ENCODE results near the gene TMEM263. TPM values are rescaled to one million over a fixed set of nuclear protein-coding genes. Genes with fewer than 3 reads are reported as not detected.

TMEM263 gene
- total RNA-seq, 1 experiment from 2014 or later = 11.8 TPM

DNA sequence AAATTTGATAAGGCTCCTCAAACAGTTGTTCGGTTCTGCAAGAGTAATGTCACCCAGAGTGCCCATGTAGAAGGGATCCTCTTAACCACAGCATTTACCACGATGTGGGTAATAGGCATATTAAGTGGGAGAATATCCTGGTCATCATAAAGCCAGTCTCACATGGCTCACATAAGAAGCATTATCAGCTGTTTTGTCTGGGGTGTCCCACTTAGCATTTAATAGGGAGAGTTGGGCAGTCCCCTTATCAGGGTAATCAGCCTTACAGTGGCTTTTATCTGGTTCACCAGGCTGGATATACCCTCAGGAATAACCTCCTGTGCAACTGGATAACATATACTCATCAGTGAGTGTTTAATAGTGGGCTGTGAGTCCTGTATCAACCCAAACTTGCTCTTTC is 12.9 kb upstream of the TMEM263 start:
- Histone ChIP-seq H4K91ac (ENCODE audit: insufficient read length, low read depth, low read length) (no peak overlapping the region), H3K4me1 (ENCODE audit: insufficient read depth, low read length) (no peaks in the 10 kb centered on the region), H2AK5ac (ENCODE audit: insufficient read length, low read length) (no peak overlapping the region), H4K5ac (ENCODE audit: insufficient read length, low read depth, low read length) (no peak overlapping the region), H2BK15ac (ENCODE audit: low read depth, low read length) (no peak overlapping the region), H3K9ac (ENCODE audit: extremely low read depth, insufficient read length, low read length) (no peak overlapping the region), H3K56ac (ENCODE audit: insufficient read length, low read depth, low read length) (no peak overlapping the region), H2AFZ (ENCODE audit: low read length) (no peak overlapping the region), H3K9me3 (ENCODE audit: control insufficient read depth, low read depth, low read length) (peaks cover 19% of the 10 kb centered on the region), H3K27me3 (ENCODE audit: insufficient read depth, low read length) (no peaks in the 10 kb centered on the region), H3K79me1 (ENCODE audit: insufficient read depth, low read depth, low read length, poor library complexity, severe bottlenecking) (no peaks in the 10 kb centered on the region), H3K23ac (ENCODE audit: insufficient read length, low read depth, low read length) (no peak overlapping the region), H3K4ac (ENCODE audit: low read depth, low read length) (no peak overlapping the region), H3T11ph (ENCODE audit: low read length) (no peak overlapping the region), H2BK120ac (ENCODE audit: low read depth, low read length, poor library complexity, severe bottlenecking) (no peak overlapping the region), H4K20me1 (ENCODE audit: control insufficient read depth, insufficient read depth, insufficient read length) (no peaks in the 10 kb centered on the region), H3K14ac (ENCODE audit: insufficient read depth, low read length) (no peak overlapping the region), H3K79me2 (ENCODE audit: insufficient read depth, low read length) (no peaks in the 10 kb centered on the region), H3K27ac (ENCODE audit: insufficient read length, low read depth, low read length) (no peak overlapping the region), H3K4me2 (ENCODE audit: insufficient read depth, insufficient read length, low read length) (no peak overlapping the region), H2BK12ac (ENCODE audit: insufficient read length, low read depth, low read length) (no peak overlapping the region), H2BK20ac (ENCODE audit: low read depth, low read length, poor library complexity, severe bottlenecking) (no peak overlapping the region), H3K23me2 (ENCODE audit: insufficient read length, low read depth, low read length, poor library complexity, severe bottlenecking) (no peaks in the 10 kb centered on the region), H4K8ac (replicated peaks; ENCODE audit: insufficient read length, low read depth, low read length) (no peak overlapping the region), H3K18ac (ENCODE audit: insufficient read length, low read depth, low read length) (no peak overlapping the region), H2BK5ac (ENCODE audit: insufficient read length, low read length) (no peak overlapping the region)
- Mint-ChIP-seq H3K4me3 (no peak overlapping the region), H3K36me3 (ENCODE audit: insufficient read depth in 1 of 3, low read depth in 3 of 3) (peaks cover 8 to 19% (median 13%) of the 10 kb centered on the region in 3 experiments; a peak in 6 of 7 replicates), H3K4me1 (no peaks in the 10 kb centered on the region), H3K9me3 (peaks cover 49 to 56% of the 10 kb centered on the region in 2 experiments), H3K27ac (no peak overlapping the region), H3K27me3 (ENCODE audit: low read depth) (peaks cover 4% of the 10 kb centered on the region)
- no peak for TF ChIP-seq CTCF (conservative IDR thresholded peaks at IDR 0.05)
- no CpG with 5 or more reads among the region's 2 CpGs for WGBS (ENCODE audit: extremely low coverage, insufficient read length, low lambda C conversion rate)
- no peak for DNase-seq

Measured in H9 (cell line).